ENCODE measurements around the gene METTL21C.
A peak's percentile ranks its signal among the peaks of the same experiment; 100 is the strongest.

Gene METTL21C

DNA sequence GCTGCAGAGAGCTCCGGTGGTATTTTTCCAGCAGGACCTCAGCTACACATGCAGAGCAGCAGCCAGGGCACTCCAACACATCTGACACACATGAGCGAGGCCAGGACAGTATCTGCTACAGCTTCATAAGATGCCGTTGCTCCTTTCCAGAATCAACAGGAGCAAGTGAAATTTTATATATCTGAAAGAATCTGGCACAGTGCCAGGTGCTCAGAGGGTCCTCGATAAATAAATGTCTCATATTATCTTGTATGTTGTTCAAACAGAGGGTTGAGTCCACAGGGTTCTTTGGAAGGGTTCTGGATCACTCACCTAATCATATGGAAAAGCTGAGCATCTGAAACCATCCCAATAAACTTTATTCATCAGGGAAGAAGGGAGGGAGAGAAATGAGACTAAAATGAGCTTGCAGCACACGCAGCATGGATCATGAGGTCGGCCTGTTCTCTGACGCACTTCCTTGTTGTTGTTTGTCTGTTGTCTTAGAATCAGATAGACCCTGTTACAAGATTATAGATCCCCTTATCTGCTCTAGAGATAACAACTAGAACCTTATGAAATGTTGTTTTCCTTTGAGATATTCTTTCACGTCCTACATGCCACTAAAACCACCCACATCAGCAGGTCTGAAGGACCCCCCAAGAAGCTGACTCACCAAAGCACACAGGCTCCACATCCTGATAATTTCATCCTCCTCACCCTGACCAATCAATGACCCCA, 3.2 kb upstream of the METTL21C start:
- no peak for DNase-seq

DNA sequence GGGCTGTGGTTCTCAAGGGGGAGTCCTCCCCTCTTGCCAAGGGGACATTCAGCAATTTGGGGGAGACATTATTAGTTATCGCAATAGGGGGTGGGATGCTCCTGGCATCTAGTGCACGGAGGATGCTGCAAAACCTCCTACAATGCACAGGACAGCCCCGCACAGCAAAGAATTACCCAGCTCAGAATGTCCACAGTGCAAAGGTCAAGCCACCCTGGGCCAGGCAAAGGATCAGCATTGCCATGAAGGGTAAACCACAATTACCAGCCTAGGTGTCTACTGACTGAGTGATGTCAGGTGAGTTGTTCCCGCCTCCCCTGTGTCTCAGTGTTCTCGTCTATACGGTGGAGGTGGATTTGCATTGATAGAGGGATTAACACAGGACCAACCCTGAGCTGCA, 2.4 kb upstream of the METTL21C start:
- no peak for DNase-seq

DNA sequence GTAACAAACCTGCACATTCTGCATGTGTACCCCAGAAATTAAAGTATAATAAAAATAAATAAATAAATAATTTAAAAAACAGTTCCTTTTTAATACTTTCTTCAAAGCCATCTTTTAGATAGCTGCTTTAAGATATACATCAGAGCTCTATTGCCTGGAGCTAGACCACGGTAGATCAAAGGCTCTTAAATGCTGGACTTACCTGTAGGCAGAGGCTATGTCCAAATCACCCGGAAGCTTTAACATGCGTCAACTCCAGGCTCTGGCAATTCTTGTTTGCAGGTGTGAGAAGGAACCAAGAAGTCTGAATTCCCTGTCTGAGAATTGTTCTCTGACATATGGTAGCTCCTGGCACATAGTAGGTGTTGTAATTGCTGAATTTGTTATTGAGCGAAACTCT, 1.6 kb upstream of the METTL21C start:
- DNase-seq, result no peak

DNA sequence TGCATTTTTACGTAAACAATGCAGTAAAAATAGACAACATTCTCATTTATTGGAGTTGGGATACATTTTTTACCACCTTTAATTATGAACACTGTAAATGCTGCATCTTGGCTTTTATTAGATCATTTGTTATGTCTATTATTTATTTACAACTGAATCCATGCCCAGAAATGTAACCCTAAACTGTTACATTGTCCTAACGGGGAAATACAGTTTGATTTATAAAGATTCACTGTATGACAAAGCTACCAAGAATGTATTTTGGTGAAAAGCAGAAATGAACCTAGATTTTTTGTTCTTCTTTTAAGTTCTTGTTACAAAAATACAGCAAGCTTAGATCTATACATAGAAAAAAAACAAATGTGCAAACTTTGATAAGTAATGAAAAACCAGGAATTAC, 1.1 kb downstream of the METTL21C start:
- no peak for DNase-seq

DNA sequence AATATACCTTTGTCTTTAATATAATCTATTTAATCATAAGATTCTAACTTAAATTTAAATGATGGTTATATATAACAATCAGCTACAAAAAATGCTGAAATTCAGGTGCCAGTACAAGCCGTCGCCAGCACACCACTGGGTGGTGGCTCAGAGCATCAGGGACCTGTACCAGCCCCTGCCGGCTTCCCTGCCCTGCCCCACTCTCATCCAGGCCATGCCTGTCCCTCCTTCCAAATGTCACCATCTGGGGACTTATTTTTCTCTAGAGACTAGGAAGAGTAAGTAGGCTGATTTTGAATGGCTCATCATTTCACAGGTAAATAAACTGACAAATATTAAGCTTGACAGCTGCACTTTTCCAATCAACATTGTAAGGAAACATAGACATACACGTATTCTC, 1.6 kb downstream of the METTL21C start:
- DNase-seq, result peak in 1 of 14 donors; percentile 47

DNA sequence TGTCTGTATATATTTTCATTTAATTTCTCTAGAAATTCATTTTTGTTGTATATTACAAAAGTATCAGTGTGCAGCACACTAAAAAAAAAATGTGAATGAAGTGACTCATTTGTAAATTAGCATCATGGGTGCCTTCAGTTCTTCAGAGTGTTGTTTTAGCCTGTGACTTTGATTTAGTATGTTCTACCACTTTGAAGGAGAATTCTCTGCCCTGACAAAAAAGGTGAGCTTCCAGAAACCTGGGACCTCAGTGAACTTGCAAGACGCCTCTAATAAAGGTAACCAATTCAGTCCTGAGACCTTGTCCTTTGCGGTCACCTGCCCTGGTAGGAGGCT, 2.4 kb downstream of the METTL21C start:
- no peak for DNase-seq

DNA sequence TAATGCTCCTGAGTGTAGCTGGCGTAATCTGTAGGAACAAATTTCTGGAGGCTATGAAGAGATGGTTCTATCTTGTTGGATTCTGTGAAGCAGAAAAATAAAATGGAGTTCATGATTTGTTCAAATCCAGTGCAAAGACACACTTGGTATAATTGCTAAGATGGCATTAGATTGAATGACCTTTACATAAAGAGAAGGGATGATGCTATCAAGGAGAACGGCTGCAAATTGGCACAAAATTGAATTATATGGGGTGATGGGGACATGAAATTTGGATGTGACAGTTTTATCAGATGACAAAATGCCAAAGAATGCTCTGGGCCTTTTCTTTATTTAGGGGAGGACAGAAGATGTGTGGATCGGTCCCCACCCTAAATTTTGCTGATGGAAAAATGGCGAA, 4.0 kb downstream of the METTL21C start:
- no peak for DNase-seq

DNA sequence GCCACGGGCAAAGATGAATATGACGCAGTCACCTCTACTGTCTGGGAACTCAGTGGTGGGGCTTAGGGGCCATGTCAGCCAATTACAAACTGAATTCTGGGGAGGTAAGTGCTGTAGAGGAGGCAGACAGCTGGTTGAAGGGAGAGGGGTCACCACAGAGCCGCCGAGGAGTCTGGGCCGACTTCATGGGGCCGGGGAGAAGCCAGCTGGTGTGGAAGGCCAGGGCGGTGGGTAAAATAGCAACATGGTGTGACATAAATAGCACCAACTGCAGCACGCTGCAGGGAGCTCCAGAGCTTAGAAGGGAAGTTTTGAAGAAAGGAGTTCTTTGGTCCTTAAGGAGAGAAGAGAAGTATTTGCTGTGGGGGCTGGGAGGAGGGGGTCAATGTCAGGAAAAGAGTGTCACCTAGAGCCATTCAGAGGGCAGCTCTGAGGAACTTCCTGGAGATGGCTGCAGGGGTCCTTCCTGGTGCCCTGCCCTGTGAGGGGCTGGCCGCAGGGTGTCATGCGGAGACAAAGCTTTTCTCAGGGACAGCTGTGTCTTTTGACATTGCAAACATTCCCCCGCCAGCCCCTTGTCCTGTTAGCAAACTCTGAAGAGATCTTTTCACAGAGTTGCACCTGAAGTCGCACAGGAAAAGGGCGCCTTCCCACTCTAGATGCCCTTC, 6.4 kb downstream of the METTL21C start:
- no peak for DNase-seq

DNA sequence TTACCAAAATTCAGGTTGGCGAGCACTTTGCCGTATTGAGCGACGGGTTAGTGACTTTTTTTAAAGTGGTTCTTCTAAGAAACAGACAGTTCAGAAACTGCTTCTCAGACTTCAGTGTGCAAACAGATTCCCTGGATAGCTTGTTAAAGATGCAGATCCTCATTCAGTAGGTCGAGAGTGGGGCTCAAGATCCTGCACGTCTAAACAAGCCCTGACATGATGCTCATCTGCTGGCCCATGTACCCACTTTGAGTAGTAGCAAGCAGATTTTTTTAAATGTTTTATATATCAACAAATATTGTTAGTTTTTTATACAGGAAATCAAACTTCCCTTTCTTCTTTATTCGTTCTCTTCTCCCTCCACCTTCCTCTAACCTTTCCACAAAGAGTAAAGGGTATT, 7.3 kb downstream of the METTL21C start:
- no peak for DNase-seq

DNA sequence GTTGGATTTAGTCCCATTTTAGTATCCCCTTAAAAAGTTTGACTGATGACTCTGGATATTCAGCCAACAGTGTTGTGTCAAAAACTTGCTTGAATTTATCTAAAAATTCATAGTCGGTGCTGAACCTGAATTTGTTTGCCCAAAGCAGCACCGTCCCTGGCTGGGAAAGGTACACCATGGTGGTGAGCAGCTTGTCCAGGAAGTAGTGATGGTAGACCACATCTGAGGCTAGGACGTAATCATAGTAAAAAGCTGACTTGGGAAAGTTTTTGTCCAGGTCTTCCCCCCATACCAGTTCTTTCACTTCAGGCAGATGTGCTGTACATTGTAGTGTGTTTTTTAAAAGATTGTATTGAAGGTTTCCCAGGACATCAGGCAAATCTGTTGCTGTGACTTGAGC, 8.8 kb downstream of the METTL21C start:
- DNase-seq, result no peak

DNA sequence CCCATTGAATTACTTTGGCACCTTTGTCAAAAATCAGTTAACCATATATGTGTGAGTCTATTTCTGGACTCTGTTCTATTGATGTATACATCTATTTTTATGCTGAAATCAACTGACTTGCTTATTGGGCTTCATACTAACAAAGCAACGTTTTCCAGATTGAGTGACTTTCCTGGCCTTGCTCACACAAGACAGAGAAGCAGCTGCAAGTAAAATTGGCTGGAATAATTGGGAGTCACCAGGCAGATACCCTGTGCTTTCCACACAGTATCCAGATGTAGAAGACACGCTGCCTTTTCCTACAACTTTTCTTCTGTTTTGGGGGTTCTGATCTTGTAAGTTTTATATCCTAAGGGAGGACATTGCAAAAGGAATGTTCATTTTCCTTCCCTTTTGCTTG, 11.2 kb downstream of the METTL21C start:
- no peak for DNase-seq

DNA sequence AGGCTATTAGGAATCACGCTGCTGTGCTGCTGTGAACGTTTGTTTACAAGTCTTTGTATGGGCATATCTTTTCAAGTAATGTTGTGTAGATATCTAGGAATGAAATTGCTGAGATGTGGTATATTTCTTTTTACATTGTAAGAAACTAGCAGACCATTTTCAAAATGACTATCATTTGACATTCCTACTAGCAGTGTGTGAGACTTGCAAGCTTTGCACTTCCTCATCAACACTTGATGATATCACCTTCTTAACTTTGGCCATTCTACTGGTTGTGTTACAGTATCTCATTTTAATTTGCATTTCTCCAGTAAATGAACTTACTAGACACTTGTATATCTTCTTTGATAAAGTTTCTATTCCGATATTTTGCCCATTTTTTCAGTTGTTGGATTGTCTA, 12.1 kb downstream of the METTL21C start:
- no peak for DNase-seq

DNA sequence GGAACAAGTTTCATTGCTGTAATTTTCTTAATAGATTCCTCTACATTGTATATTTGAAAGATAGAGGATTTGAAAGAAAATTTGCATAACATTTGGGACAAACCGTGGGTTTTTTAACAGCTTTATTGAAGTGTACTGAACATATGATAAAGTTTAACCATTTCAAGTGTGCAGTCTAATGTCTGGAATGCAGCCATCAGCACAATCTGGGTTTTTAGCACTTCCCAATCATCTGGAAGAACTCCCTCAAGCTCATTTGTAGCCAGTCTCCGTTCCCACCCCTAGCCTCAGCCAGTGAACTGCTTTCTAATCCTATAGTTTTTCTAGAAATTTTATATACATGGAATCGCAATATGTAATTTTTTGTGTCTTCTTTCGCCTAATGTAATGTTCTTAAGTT, 12.6 kb downstream of the METTL21C start:
- no peak for DNase-seq

DNA sequence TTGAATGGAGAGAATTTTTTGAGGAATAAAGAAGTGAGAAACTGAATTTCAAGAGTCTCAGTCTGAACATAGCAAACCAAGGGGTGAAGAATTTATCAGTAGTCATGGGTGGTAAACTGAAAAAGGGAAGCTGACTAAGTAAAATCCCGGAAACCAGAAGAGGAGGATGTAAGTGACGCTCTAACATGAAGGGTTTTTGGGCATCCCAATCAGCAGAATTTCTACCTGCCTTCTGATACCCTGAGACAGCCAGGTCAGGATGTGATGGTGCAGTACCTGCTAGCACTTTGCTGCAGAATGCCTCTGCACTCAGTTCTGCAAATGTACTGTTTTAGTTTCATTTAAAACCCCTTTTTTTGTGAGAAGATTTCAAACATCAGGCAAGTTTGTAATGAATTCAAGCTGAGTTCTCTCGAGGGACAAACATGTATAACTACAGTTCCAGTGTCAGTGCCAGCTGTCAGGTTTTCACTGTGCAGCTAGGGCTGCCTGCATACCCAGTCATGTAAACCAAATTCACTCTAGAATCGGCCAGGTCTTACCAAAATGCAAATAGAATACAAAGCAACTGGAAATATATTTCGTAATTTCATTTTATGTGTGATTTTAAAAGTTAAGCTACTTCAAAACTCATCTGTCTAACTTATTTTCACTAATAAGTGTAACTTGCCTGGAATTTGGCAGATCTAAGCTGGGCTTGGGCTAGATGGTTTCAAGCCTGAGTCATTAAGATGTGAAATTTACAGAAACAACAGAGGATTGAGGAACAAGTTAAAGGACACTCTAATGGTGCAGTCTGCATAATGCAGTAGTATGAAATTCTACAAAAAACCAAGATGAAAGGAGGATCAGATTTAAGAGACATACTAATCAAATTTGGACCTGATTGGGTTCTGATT, 13.8 kb downstream of the METTL21C start:
- no peak for DNase-seq

DNA sequence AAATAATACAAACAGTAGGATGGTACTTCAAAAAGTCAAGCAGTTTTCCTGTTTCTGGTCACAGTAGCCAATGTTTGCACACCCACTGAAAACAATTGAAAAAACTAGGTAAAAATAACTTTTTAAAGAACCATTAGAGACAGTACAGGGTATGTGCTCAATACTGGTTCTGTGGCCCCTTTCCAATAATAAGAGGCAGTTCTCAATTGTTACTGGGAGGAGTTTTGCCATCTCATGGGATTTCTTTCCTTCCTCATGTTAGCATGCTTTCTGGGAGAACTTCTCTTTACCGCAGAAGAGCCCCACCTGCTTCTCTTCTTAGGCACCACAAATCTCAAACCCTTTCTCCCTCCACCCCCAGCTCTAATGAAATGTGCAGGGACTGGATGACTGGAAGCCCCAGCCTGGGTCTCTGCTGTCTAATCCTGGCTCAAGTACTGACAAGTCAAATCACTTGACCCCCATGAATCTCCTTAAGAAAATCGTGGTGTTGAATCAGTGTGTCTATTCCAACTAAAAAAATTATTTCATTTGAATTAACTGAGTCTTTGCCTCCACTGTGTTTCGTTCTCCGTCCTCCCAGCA, 14.6 kb downstream of the METTL21C start:
- DNase-seq, result no peak

DNA sequence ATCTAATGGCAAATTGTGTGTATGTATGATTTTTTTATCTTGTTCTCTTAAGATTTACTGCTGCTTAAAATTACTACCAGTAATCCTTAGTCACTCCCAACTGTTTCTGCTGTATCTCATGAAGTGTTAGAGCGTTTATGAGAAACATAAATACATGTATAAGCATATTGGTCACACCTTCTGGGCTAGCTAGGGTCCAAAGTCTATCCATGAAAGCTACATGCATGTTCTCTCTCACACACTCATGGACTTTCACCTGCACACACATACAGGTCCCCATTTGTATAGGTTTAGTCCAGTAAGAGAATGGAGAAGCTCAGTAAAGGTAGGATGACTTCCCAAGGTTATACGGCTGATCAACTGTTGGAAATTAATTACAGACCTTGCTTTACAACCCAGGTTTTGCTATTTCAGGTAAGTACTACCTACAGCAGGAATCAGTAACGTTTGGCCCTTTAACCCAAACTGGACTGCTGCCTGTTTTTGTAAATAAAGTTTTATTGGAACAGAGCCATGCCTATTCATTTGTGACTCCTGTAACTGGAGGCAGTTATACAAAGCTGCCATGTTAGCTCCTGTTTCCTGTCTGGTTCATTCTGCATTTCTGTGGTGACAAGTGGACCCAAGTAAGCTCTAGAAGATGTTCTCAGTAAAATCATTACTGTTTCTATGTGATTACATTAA, 15.3 kb downstream of the METTL21C start:
- DNase-seq, result no peak

DNA sequence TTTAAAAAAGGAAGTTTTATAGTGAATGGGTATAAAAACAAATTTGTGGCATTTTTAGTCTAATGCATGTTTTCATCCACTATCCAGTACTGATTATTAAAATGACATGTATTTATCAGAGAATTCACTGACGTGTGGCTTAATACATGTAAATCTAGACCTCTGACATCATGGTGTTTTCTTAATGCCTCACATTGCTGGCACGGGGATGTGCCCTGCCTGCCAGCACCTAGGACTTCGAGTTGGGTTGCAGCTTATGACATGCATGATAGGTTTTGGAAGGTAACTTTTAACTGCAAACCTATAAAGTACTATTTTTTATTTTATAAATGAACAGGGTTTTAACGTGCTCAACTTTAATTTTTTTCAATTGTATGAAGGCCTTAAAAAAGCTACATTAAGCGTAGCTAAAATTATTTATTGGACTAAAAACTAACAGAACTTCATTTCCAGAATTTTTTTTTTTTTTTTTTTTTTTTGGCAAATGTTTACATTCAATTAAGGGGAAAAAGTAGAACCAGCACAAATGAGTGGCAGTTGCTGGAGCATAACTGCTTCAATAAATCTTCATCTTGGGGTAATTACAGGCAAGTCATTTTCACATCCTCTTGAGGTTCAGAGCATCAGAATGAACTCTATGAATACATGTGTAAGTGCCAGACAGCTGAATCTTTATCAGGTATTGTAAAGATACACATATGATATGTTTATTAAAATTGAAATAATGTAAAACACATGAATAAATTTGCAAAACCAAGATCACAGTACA, 16.3 kb downstream of the METTL21C start:
- no peak for DNase-seq

DNA sequence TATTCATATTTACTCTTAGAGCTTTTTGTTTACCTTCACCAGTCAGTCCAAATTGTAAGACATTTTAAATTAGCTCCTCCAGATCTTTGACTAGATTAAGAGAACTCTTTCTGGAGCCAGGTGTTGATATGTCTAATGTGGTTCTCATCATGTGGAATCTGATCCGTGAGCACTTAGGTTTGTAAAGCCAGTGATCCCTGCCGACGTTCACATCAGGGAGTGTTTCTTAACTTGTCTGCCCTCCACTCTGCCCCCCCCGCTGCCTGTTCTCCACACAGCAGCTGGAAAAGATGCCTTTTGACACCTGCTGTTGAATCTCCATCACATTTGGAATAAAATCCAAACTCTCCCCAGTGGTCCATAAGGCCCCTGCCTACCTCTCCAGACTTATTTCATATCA, 17.7 kb downstream of the METTL21C start:
- no peak for DNase-seq

DNA sequence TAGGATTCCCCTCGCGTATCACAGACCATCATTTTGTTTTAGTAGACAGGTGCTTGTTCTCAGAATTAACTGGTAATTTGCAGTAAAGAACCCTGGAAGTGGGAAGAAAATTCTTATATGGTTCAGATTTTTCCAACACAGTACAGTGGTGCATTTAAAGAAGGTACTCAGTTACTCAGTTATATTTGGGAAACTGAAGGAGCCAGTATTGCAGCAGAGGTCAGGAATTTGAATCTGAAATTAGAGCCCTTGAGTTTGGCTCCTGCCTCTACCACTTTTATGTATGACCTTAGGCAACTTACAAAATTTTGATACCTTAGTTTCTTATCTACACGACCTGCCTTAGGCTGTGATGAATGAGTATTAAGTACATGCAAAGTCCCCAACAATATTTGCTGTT, 19.7 kb downstream of the METTL21C start:
- DNase-seq, result no peak

DNA sequence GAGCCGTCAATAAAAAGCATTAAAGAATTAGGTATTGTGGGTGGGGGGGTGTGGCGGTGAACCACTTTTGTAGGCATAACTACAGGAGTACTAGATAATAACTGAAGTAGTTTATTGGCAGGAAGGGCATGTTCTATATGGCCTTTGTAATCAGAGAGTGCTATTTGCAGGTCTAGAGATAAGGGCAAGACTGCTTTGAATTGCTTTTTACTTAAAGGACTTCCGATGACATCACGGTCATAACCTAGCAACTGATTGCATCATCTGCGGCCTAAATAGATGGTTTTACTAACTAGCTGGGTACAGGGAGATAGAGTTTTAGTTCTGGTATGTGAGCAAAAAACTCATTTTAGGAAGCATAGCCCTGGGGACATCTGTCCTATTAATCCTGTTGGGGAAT, 24.7 kb downstream of the METTL21C start:
- no peak for DNase-seq

DNA sequence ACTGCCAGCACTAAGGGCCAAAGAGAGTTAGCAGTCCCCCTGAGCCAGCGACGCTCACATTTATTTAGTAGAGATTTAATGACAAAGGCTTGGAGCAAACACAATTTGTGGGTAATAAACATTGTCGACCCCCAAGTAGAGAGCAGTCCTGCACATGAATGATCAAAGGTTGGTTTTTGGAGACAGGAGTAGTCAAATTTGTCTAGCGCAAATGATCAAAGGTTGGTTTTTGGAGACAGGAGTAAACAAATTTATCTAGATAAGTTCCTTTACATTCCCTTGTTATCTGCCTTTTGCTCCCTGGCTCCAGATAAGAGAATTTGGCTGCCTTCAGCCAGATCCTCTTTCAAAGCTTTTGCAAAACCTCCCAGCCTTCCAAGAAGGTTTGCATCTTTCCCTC, 26.9 kb downstream of the METTL21C start:
- no peak for DNase-seq

DNA sequence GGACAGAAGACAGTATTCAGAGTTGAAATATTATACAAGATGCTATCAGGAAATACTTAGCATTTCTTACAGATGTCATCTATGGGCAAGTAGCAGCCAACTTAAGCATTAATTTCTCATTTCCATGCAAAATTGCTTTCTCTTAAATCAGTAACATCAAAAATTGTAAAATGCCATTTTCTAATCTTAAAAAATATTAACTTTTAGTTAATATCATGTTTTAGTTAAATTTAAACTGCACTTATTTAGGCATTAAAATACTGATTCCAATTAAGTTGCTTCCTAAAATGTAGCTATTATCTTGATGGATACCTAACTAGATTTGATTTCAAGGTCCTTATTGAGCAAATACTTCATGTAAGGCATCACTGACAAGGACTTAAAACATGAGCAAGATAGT, 27.8 kb downstream of the METTL21C start:
- DNase-seq, result no peak
